K562 (cell line): Measurements from ENCODE around the gene HNRNPLL. TPM values are rescaled to one million over a fixed set of nuclear protein-coding genes. Genes with fewer than 3 reads are reported as not detected.
A peak's percentile ranks its signal among the peaks of the same experiment; 100 is the strongest.

ENCODE experiments used
- ESRRA ChIP-seq: fragments of 450-650 bp; IDR thresholded peaks from 2 replicates; pipeline ENCODE4 v1.6.1; 2014; ENCODE audit warnings: low read depth, mild to moderate bottlenecking, moderate library complexity, borderline replicate concordance
- KAT8 ChIP-seq: fragments of 450-650 bp; IDR thresholded peaks from 2 replicates; pipeline ENCODE4 v1.6.1; 2016; ENCODE audit warnings: low read depth, mild to moderate bottlenecking
- MAZ ChIP-seq, 2 experiments: fragments of 450-650 bp in 1 of 2; sonication (generic) in 1 of 2; formaldehyde crosslinking; IDR thresholded peaks in 1 of 2; conservative IDR thresholded peaks in 1 of 2; 2 replicates each; pipeline versions ENCODE4 v1.4.0 to v1.5.0; 2020; ENCODE audit warnings: mild to moderate bottlenecking in 1 of 2, missing genetic modification reagents in 1 of 2
- PRMT5 ChIP-seq: sonication (generic); formaldehyde crosslinking; IDR thresholded peaks from 2 replicates; pipeline ENCODE4 v1.5.0; 2020; ENCODE audit warnings: missing genetic modification reagents
- RBBP5 ChIP-seq: fragments of 200-600 bp; sonication (generic); IDR thresholded peaks from 2 replicates; pipeline ENCODE4 v1.6.1; 2012; ENCODE audit warnings: borderline replicate concordance, mild to moderate bottlenecking, low read length, control low read depth, inconsistent platforms; ENCODE audit not compliant: insufficient read depth, poor library complexity, severe bottlenecking
- RBM14 ChIP-seq: fragments of 200-400 bp; formaldehyde crosslinking; IDR thresholded peaks from 2 replicates; pipeline ENCODE4 v1.6.1; 2018; ENCODE audit warnings: low read depth, mild to moderate bottlenecking, low read length, moderate library complexity, borderline replicate concordance; ENCODE audit not compliant: insufficient read depth
- SFPQ ChIP-seq: fragments of 200-400 bp; formaldehyde crosslinking; IDR thresholded peaks from 2 replicates; pipeline ENCODE4 v1.6.1; 2017; ENCODE audit warnings: mild to moderate bottlenecking, low read depth, low read length, moderate library complexity
- SRF ChIP-seq, 2 experiments: fragments of 250-450, 450-650 bp in 1 of 2; sonication (Bioruptor Pico) in 1 of 2; sonication (generic) in 1 of 2; formaldehyde crosslinking; IDR thresholded peaks; 2 replicates each; pipeline versions ENCODE4 v1.5.0 to v1.5.1; 2020 to 2022; ENCODE audit warnings: mild to moderate bottlenecking in 1 of 2, missing genetic modification reagents in 1 of 2
- ZC3H11A ChIP-seq: IDR thresholded peaks from 2 replicates; pipeline ENCODE4 v1.6.1; 2012; ENCODE audit warnings: low read depth, low read length, improper control_type of control experiment
- ZNF584 ChIP-seq: fragments of 200-800 bp; sonication (Bioruptor generic); IDR thresholded peaks from 2 replicates; pipeline ENCODE4 v1.6.1; 2016; ENCODE audit warnings: low read depth, mild to moderate bottlenecking, missing genetic modification characterization, missing compliant biosample characterization
- ZNF699 ChIP-seq: fragments of 250-450 bp; sonication (Bioruptor Pico); IDR thresholded peaks from 2 replicates; pipeline ENCODE4 v1.8.0; 2021; ENCODE audit warnings: mild to moderate bottlenecking, moderate library complexity; ENCODE audit not compliant: insufficient replicate concordance
- ZNF778 ChIP-seq: fragments of 450-650 bp; formaldehyde crosslinking; IDR thresholded peaks from 2 replicates; pipeline ENCODE4 v1.4.0; 2020; ENCODE audit warnings: mild to moderate bottlenecking, moderate library complexity
- polyA plus RNA-seq, 8 experiments: library from polyadenylated mRNA; depleted of rRNA in 4 of 8; stranded (reverse) in 5 of 8; unstranded in 3 of 8; fragments of >200 nt; fragmentation: Nextera tagmentation in 2 of 8; fragmentation: Illumina TruSeq in 1 of 8; extraction: Ambion mirVana in 2 of 8; extraction: Trizol in 1 of 8; gene quantifications; 2 replicates each; pipeline versions ENCODE4 v1.2.1 to v1.2.3, GENCODE V29; 2011 to 2014; ENCODE audit warnings: inconsistent platforms in 1 of 8, missing spikeins in 1 of 8
- total RNA-seq, 7 experiments: library from RNA; depleted of rRNA in 6 of 7; stranded (reverse); fragments of >200 nt in 6 of 7; fragmentation: Illumina TruSeq in 2 of 7; extraction: Trizol in 2 of 7; gene quantifications; 2 replicates each; pipeline versions ENCODE4 v1.2.1 to v1.2.3, GENCODE V29; 2011 to 2021; ENCODE audit warnings: low replicate concordance in 1 of 7
- TF ChIP-seq, protein P1 (sequence below): fragments of 450-650 bp; IDR thresholded peaks from one replicate; pipeline ENCODE4 v1.6.1; 2018; ENCODE audit warnings: mild to moderate bottlenecking, moderate library complexity; ENCODE audit not compliant: partially characterized antibody
- TF ChIP-seq, protein P2 (sequence below): fragments of 450-650 bp; IDR thresholded peaks from 2 replicates; pipeline ENCODE4 v1.6.1; 2016; ENCODE audit warnings: low read depth

HNRNPLL gene
- total and polyA plus RNA-seq, 9 of the 15 experiments (the other 6 are each of a cell fraction or from before 2014, with no cell fraction given), result 19.8 to 135 (median 57.8) TPM

GRCh38 chr2:38603402-38604290 lies 918 bp upstream of the HNRNPLL start (continued):
- no peak for TF ChIP-seq SRF (CRISPR knock-in tag; IDR thresholded peaks at IDR 0.05)
- TF ChIP-seq ZNF584 (CRISPR knock-in tag), result 0 out of 2 replicates have a peak, but pooled peaks have one; percentile 25
- no peak for TF ChIP-seq ZNF778
- TF ChIP-seq RBM14, result no peak
- TF ChIP-seq SFPQ, result no peak
- TF ChIP-seq, protein P1, sequence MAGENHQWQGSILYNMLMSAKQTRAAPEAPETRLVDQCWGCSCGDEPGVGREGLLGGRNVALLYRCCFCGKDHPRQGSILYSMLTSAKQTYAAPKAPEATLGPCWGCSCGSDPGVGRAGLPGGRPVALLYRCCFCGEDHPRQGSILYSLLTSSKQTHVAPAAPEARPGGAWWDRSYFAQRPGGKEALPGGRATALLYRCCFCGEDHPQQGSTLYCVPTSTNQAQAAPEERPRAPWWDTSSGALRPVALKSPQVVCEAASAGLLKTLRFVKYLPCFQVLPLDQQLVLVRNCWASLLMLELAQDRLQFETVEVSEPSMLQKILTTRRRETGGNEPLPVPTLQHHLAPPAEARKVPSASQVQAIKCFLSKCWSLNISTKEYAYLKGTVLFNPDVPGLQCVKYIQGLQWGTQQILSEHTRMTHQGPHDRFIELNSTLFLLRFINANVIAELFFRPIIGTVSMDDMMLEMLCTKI, result no peak
- TF ChIP-seq, protein P2, sequence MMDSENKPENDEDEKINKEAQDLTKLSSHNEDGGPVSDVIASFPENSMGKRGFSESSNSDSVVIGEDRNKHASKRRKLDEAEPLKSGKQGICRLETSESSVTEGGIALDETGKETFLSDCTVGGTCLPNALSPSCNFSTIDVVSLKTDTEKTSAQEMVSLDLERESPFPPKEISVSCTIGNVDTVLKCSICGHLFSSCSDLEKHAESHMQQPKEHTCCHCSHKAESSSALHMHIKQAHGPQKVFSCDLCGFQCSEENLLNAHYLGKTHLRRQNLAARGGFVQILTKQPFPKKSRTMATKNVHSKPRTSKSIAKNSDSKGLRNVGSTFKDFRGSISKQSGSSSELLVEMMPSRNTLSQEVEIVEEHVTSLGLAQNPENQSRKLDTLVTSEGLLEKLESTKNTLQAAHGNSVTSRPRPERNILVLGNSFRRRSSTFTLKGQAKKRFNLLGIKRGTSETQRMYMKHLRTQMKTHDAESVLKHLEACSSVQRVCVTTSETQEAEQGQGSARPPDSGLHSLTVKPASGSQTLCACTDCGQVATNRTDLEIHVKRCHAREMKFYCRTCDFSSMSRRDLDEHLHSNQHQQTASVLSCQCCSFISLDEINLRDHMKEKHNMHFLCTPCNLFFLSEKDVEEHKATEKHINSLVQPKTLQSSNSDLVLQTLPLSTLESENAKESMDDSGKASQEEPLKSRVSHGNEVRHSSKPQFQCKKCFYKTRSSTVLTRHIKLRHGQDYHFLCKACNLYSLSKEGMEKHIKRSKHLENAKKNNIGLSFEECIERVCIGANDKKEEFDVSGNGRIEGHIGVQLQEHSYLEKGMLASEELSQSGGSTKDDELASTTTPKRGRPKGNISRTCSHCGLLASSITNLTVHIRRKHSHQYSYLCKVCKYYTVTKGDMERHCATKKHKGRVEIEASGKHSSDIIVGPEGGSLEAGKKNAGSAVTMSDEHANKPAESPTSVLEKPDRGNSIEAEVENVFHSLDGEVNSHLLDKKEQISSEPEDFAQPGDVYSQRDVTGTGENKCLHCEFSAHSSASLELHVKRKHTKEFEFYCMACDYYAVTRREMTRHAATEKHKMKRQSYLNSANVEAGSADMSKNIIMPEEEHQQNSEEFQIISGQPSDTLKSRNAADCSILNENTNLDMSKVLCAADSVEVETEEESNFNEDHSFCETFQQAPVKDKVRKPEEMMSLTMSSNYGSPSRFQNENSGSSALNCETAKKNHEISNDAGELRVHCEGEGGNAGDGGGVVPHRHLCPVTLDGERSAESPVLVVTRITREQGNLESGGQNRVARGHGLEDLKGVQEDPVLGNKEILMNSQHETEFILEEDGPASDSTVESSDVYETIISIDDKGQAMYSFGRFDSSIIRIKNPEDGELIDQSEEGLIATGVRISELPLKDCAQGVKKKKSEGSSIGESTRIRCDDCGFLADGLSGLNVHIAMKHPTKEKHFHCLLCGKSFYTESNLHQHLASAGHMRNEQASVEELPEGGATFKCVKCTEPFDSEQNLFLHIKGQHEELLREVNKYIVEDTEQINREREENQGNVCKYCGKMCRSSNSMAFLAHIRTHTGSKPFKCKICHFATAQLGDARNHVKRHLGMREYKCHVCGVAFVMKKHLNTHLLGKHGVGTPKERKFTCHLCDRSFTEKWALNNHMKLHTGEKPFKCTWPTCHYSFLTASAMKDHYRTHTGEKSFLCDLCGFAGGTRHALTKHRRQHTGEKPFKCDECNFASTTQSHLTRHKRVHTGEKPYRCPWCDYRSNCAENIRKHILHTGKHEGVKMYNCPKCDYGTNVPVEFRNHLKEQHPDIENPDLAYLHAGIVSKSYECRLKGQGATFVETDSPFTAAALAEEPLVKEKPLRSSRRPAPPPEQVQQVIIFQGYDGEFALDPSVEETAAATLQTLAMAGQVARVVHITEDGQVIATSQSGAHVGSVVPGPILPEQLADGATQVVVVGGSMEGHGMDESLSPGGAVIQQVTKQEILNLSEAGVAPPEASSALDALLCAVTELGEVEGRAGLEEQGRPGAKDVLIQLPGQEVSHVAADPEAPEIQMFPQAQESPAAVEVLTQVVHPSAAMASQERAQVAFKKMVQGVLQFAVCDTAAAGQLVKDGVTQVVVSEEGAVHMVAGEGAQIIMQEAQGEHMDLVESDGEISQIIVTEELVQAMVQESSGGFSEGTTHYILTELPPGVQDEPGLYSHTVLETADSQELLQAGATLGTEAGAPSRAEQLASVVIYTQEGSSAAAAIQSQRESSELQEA, result no peak
- no peak for TF ChIP-seq ZNF699
- TF ChIP-seq ZC3H11A, result no peak
- TF ChIP-seq RBBP5, result no peak
- TF ChIP-seq ESRRA, result no peak; the same call in 1 of the 2 replicates
- no peak for TF ChIP-seq KAT8
- no peak for TF ChIP-seq PRMT5 (CRISPR knock-in tag)
- no peak for TF ChIP-seq MAZ (CRISPR knock-in tag; conservative IDR thresholded peaks at IDR 0.05 in 1 of 2, IDR thresholded peaks at IDR 0.05 in 1 of 2)
